Mammary epithelial cell (primary cell): ENCODE measurements around the gene ADGRA3.

ENCODE experiments used
- EZH2 ChIP-seq: IDR thresholded peaks from 2 replicates; pipeline ENCODE4 v1.6.1; 2012; ENCODE audit warnings: low read length, inconsistent platforms, borderline replicate concordance
- TF ChIP-seq, protein P1 (sequence below), 2 donors: IDR thresholded peaks in 1 of 2; conservative IDR thresholded peaks in 1 of 2; 2 replicates each; pipeline ENCODE4 v1.5.1; 2011 to 2012; ENCODE audit warnings: inconsistent platforms in 2 of 2, low read length in 2 of 2, mild to moderate bottlenecking in 2 of 2, control low read depth in 1 of 2, low read depth in 1 of 2; ENCODE audit not compliant: insufficient read depth in 1 of 2; ENCODE audit errors: extremely low read depth in 1 of 2

DNA sequence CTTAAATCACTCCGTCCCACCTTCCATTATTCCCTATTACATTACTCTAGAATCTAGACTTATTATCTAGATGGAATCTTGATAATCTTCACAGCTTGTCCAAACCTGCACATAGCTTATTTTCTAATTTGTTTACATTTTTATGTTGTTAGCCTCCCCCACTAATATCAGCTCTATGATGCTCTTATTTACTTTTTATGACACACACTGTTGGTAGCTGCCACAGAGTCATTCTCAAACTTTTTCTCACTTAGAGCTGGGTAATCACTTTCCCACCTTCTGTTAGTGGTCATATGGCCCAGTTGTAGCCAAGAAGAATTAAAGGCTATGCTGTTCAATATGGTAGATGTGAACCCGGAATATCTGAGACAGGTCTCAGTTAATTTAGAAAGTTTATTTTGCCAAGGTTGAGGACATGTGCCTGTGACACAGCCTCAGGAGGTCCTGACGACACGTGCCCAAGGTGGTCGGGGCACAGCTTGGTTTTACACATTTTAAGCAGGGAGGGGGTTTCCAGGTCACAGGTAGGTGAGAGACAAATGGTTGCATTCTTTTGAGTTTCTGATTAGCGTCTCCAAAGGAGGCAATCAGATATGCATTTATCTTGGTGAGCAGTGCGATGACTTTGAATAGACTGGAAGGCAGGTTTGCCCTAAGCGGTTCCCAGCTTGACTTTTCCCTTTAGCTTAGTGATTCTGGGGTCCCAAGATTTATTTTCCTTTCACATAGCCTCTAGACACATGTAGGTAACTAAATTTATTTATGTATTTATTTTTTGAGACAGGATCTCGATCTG, 7.0 kb upstream of the ADGRA3 start:
- TF ChIP-seq, protein P1, sequence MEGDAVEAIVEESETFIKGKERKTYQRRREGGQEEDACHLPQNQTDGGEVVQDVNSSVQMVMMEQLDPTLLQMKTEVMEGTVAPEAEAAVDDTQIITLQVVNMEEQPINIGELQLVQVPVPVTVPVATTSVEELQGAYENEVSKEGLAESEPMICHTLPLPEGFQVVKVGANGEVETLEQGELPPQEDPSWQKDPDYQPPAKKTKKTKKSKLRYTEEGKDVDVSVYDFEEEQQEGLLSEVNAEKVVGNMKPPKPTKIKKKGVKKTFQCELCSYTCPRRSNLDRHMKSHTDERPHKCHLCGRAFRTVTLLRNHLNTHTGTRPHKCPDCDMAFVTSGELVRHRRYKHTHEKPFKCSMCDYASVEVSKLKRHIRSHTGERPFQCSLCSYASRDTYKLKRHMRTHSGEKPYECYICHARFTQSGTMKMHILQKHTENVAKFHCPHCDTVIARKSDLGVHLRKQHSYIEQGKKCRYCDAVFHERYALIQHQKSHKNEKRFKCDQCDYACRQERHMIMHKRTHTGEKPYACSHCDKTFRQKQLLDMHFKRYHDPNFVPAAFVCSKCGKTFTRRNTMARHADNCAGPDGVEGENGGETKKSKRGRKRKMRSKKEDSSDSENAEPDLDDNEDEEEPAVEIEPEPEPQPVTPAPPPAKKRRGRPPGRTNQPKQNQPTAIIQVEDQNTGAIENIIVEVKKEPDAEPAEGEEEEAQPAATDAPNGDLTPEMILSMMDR (conservative IDR thresholded peaks at IDR 0.05 in 1 of 2, IDR thresholded peaks at IDR 0.05 in 1 of 2; ENCODE audit: extremely low read depth in 1 of 2, insufficient read depth in 1 of 2, low read depth in 1 of 2, low read length in 2 of 2) = no peak
- no peak for TF ChIP-seq EZH2
